NCI-H128 (cell line): ENCODE results near the gene ZMYND11.
"Not testable (repeated sequence)": the region's sequence is repeated elsewhere in the genome, so short reads cannot be mapped to it uniquely, and the experiment has no call there.

Source experiments
- DNase-seq: peaks from one replicate; lab custom pipeline; 2025; ENCODE audit not compliant: unreplicated experiment; lab: John Stamatoyannopoulos, UW

The ZMYND11 gene

DNA sequence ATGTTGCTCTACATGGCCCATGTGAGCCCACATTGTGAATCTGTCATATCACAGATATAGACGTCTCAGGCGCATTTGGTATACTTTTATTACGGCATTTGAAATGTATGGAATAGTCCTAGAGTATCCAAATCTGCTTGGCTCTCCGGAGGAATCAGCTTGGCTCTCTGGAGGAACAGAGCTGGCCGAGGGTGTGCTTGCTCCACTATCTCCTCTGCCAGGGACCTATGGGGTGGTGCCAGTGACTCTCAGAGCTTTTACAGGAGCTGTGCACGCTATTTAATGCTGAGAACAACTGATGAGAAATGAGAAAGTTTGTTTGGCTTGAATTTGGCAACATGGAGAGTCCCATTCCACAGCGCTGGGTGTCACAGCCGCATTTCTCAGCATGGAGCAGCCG is 144.0 kb downstream of the ZMYND11 start:
- DNase-seq, result no peak

- no peak for DNase-seq
Observed at GRCh38 chr10:279655-280054, 144.4 kb downstream of the ZMYND11 start.

DNA sequence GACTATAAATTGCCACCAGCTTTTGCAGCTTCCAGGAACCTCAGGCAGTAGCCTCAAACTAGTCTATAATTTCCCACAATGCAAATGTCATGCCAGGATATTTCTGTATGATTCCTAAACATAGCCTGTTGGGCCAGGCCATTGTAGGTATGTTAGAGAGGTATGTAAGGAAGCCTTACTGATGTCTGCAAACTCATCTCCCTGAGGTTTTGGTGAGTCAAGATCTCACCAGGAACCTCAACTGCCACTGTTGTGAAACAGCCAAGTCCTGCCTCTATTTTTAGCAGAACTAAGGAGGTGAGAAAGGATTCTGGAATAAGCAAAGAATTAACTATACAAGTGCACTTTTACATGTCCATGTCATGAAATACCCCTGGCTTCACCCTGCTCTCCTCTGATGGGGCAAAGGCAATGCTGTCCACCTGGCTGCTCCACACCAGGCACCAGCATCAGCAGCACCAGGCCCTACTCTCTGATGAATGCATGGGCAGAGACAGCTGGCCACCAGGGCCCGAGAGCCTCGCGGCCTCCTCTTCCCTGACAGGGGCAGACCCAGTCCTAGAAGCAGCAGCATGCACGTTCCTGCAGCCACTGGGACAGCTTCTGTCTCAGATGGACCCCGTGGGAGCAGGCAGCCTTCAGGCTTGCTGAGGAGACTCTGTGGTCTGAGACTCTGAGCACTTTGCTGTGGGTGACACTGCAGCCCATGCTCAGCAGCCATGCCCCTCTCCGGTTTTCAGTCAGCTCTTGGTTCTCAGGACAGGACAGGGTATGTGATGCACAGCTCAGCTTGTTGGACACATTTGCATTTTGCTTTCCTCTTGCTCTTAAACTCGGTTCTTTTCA is 147.3 kb downstream of the ZMYND11 start:
- no peak for DNase-seq

DNA sequence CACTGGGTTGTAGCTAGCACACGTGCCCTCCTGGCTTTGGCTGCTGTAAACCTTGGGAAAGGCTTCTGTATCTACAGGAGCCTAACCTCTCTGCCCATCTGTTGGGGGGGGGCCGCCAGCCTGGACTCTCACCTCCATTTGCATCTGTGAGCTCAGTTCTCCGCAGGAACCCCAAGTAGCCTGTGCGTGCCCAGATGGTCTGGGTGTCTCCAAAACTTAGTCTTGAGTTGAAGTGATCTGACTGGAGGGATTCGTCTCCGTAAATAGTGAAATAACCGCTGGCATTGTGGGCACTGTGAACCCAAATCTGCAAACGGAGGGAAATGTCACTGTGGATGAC is 147.9 kb downstream of the ZMYND11 start:
- DNase-seq, result no peak

- no peak for DNase-seq
Observed at GRCh38 chr10:283916-284356, 148.7 kb downstream of the ZMYND11 start.

DNA sequence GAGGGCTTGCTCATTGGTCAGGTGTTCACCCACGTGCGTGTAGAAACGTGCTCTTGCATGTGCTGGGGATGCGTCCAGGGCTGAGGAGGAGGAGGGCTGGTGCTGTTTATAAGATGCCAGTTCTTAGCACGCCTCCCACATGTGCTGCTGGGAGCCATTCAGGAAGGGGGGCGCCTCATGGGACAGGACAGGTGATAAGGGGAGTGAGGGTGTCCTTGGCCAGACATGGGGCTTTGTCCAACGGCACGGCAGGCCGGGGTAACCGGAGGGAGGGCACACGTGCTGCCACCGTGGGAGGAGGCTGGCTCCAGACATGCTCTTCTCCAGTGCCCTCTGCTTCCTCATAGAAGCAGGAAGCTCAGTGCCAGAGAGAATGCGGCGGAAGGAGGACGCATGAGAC is 150.0 kb downstream of the ZMYND11 start:
- DNase-seq, result no peak

DNA sequence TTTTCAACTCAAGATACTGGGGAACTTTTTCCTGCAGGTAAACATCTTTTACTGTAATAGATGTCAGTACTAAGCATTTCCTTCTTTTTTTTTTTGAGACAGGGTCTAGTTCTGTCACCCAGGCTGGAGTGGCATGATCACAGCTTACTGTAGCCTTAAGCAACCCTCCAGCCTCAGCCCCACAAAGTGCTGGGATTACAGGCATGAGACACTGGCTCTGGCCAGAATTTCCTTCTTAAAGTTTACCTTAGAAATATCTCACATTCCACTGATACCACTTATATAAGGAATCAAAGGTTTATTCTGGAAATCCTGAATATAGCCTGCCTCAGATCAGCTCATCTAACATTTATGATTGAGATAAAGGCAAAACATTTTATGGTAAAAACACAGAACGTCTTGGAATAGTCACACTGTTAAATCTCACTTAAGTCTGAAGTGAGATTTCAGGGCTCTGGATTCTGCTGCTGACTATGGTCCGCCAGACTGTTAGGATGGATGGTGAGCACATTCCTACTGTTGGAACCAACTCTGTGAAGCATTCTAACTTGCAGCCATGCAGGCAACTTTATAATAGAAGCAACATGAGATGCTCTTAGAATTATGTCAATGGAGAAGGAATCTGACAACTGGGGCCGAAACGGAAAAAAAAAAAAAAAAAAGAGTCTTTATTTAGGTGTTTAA is 151.9 kb downstream of the ZMYND11 start:
- no peak for DNase-seq

- no peak for DNase-seq
Observed at GRCh38 chr10:287814-288213, 152.6 kb downstream of the ZMYND11 start.

DNA sequence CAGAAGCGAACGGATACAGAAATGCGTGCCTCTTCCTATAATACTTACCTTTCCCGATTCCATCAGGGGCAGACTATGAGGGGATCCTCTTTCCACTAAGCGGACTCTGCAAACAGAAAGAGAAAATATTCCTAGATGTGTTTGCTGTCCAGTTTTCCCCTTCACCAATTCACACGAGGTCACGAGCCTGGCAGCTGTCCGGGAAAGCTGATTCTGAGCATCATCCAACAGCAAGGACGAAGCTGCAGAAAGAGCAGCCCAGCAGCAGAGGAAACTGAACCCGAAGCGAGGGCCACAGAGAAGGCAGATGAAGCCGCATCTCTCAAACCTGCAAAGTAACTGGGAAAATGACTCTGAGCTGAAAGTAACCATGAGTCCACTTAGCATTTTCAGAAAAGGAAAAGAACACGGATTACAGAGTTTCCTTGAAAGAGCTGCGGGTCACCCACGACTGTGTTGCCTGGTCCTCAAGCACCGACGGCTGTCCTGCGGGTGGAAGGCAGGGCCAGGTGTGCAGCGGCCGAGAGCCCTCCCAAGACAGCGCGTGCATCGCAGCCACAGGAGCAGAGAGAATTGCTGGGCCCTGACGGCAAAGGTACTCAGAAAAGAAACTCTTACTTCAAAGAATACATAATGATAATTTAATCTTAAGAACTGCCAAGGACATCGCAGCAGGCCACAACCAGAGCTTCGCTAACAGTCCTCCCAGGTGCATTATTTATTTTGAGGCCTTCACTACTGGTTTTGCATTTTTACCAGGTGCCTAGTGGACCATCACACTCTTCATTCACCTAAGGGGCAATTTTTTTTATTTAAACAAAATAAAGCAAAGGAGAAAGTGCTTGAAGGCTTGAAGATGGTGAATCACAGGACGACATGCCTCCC is 153.3 kb downstream of the ZMYND11 start:
- no peak for DNase-seq

DNA sequence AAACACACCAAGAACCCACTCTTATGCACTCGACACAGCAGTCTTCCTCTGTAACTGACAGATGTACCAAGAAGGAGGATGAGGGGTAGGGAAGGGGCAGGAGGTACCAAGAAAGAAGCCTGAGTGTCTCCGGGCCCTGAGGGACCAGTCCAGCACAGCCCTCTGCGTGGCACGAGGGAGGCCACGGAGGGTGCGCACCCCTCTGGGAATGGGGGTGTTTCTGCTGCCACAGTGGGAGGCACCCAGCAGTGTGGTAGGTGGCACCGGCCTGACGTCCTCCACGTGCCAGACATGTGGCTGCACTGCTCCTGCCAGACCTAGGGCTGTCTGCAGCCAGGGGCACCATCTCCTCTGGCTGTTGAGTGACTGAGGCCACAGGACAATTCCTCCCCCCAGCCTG is 154.3 kb downstream of the ZMYND11 start:
- DNase-seq, result no peak

DNA sequence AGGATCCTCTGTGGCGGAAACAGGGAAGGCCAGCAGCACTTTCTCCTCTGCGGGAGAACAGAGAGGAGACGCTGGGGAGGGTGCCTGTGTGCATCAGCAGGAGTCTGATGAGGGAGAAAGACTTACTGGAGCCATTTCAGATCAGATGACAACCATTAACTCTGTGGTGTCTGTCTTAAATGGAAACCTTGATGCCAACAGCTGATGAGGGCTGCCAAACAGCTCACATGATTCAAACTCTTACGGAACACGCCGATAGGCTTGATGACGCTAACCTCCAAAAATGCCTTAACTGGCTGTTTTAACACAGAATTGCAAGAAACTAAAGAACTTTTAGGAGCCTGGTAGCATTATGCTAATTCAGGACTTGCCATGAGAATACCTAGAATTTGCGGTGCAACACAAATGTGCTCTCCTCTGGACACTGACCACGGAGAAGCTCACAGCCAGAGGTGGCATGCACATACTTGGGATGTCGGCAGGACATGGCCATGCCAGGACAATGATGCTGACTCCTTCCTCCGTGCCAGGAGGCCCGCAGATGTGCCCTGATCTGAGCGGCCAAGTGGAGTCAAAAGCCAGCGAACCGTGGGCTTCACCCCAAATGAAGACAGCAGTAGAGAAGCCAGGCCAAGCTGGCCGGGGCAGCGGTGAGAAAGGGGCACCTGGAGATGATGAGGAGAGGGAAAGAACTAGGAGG is 154.9 kb downstream of the ZMYND11 start:
- DNase-seq, result no peak

GRCh38 chr10:293636-294035 is 158.4 kb downstream of the ZMYND11 start:
- DNase-seq, result no peak

- no peak for DNase-seq
Observed at GRCh38 chr10:297567-297966, 162.3 kb downstream of the ZMYND11 start.

DNA sequence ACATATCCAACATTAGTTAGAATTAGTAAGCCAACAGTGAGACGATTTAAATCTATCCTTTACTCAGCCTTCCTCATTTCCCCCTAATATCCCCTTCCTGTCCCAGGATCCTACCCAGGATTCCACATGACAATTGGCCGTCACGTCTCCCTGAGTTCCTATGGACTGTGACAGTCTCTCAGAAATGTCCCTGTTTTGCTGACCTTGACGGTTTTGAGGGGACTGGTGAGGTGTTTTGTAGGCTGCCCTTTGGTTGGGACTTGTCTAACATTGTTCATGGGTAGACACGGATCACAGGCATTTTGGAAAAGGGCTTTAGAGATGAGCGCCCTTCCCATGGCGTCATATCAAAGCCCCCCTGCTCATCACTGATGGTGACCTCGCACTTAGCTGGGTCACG is 162.8 kb downstream of the ZMYND11 start:
- no peak for DNase-seq

DNA sequence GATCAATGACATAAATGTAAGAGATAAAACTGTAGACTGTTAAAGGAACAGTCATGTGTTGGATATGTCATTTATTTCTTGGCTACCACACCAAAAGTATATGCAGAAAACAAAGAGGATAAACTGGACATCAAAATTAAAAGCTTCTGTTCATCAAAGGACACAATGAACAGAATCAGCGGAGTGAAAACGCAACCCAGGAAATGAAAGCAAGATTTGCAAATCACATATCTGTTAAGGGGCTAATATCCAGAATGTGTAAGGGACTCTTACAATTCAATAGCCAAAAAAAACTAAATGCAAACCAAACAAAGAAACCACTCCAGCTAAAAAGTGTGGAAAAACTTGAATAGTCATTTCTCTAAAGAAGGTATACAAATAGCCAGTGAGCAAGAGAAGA is 164.3 kb downstream of the ZMYND11 start:
- no peak for DNase-seq

DNA sequence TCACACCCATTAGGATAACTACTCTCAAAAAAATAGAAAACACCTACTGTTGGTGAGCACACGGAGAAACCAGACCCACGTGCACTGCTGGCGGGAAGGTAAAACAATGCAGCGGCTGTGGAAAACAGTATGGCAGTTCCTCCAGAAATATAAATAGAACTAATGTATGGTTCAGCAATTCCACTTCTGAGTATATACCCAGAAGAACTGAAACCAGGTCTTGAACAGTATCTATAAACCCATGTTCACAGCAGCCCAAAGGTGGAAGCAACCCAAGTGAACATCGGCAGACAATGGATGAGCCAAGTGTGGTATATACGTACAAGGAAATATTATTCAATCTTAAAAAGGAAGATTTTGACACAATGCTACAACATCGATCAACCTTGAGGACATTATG is 164.7 kb downstream of the ZMYND11 start:
- DNase-seq, result no peak

GRCh38 chr10:300580-300979 is 165.3 kb downstream of the ZMYND11 start:
- DNase-seq, result not testable (repeated sequence)

DNA sequence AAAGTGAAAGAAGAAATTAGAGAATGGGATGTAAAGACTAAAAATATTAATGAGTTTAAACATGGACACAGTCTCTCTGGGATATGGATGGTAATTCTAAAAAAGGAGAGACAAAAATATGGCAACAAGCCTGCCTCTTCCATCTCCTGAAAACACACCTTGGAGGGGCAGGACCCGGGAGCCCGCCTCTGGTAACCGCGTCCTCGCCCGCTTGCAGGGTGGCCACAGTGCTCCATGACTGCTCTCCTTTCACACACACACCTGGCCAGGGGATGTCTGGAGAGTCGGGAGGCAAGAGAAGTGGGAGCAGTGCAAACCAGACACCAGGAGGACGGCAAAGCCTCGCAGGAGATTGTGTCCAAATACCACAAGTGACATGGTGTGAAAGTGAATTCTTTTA is 166.3 kb downstream of the ZMYND11 start:
- DNase-seq, result no peak
